ENCODE data around the gene RPS6KA2. TPM values are rescaled to one million over a fixed set of nuclear protein-coding genes. Genes with fewer than 3 reads are reported as not detected.
"Not testable (repeated sequence)": the region's sequence is repeated elsewhere in the genome, so short reads cannot be mapped to it uniquely, and the experiment has no call there.

Gene RPS6KA2
- total and polyA plus RNA-seq, 2 experiments from 2014 or later = 12.5 to 25.3 TPM

DNA sequence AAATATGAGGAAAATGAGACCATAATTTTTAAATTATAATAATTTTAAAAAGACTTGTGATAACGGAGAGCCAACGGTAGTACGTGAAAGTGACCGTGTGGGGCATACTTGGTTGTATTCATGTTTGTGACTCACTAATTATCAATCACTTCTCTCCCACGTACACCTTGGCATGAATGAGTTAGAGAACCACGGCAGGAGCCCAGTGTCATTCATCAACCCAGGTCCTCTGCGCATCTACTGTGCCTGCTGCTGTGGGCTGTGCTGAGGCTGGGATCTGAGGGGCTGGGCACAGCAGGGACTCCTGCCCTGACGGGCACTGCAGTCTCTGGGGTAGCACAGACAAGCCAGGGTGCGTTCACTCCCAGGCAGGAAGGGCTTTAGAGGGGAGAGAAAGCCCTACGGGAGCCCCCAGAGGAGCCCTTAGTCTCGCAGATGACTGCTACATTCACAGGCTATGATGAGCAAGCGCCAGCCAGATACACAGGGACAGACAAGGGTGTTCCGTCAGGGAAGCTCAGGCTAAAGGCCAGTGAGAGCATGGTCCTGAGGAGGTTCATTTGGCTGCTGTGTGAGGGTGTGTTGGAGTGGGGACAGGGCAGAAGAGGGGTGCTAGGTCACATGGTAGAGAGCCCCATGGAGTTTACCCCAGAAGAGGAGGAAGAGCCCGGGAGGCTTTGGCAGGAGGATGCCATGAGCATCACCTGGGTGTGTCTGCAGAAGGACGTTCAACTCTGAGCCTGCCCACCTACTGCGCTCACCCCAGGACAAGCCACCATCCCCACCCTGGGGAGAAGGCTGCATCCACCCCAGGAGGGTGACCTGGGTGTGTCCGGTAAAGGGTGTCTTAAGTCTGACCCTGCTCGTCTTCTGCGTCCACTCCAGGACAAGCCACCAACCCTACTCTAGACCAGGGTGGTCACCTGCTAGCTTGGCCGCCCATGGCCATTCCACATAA lies 8.2 kb upstream of the RPS6KA2 start (continued):
- TF ChIP-seq, protein P1, sequence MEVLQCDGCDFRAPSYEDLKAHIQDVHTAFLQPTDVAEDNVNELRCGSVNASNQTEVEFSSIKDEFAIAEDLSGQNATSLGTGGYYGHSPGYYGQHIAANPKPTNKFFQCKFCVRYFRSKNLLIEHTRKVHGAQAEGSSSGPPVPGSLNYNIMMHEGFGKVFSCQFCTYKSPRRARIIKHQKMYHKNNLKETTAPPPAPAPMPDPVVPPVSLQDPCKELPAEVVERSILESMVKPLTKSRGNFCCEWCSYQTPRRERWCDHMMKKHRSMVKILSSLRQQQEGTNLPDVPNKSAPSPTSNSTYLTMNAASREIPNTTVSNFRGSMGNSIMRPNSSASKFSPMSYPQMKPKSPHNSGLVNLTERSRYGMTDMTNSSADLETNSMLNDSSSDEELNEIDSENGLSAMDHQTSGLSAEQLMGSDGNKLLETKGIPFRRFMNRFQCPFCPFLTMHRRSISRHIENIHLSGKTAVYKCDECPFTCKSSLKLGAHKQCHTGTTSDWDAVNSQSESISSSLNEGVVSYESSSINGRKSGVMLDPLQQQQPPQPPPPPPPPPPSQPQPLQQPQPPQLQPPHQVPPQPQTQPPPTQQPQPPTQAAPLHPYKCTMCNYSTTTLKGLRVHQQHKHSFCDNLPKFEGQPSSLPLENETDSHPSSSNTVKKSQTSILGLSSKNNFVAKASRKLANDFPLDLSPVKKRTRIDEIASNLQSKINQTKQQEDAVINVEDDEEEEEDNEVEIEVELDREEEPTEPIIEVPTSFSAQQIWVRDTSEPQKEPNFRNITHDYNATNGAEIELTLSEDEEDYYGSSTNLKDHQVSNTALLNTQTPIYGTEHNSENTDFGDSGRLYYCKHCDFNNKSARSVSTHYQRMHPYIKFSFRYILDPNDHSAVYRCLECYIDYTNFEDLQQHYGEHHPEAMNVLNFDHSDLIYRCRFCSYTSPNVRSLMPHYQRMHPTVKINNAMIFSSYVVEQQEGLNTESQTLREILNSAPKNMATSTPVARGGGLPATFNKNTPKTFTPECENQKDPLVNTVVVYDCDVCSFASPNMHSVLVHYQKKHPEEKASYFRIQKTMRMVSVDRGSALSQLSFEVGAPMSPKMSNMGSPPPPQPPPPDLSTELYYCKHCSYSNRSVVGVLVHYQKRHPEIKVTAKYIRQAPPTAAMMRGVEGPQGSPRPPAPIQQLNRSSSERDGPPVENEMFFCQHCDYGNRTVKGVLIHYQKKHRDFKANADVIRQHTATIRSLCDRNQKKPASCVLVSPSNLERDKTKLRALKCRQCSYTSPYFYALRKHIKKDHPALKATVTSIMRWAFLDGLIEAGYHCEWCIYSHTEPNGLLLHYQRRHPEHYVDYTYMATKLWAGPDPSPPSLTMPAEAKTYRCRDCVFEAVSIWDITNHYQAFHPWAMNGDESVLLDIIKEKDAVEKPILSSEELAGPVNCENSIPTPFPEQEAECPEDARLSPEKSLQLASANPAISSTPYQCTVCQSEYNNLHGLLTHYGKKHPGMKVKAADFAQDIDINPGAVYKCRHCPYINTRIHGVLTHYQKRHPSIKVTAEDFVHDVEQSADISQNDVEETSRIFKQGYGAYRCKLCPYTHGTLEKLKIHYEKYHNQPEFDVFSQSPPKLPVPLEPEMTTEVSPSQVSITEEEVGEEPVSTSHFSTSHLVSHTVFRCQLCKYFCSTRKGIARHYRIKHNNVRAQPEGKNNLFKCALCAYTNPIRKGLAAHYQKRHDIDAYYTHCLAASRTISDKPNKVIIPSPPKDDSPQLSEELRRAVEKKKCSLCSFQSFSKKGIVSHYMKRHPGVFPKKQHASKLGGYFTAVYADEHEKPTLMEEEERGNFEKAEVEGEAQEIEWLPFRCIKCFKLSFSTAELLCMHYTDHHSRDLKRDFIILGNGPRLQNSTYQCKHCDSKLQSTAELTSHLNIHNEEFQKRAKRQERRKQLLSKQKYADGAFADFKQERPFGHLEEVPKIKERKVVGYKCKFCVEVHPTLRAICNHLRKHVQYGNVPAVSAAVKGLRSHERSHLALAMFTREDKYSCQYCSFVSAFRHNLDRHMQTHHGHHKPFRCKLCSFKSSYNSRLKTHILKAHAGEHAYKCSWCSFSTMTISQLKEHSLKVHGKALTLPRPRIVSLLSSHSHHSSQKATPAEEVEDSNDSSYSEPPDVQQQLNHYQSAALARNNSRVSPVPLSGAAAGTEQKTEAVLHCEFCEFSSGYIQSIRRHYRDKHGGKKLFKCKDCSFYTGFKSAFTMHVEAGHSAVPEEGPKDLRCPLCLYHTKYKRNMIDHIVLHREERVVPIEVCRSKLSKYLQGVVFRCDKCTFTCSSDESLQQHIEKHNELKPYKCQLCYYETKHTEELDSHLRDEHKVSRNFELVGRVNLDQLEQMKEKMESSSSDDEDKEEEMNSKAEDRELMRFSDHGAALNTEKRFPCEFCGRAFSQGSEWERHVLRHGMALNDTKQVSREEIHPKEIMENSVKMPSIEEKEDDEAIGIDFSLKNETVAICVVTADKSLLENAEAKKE (CRISPR knock-in tag; IDR thresholded peaks at IDR 0.05) = no peak
- TF ChIP-seq, protein P2, sequence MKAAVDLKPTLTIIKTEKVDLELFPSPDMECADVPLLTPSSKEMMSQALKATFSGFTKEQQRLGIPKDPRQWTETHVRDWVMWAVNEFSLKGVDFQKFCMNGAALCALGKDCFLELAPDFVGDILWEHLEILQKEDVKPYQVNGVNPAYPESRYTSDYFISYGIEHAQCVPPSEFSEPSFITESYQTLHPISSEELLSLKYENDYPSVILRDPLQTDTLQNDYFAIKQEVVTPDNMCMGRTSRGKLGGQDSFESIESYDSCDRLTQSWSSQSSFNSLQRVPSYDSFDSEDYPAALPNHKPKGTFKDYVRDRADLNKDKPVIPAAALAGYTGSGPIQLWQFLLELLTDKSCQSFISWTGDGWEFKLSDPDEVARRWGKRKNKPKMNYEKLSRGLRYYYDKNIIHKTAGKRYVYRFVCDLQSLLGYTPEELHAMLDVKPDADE (IDR thresholded peaks at IDR 0.05) = no peak
- TF ChIP-seq NANOG (IDR thresholded peaks at IDR 0.05; ENCODE audit: borderline replicate concordance) = no peak

DNA sequence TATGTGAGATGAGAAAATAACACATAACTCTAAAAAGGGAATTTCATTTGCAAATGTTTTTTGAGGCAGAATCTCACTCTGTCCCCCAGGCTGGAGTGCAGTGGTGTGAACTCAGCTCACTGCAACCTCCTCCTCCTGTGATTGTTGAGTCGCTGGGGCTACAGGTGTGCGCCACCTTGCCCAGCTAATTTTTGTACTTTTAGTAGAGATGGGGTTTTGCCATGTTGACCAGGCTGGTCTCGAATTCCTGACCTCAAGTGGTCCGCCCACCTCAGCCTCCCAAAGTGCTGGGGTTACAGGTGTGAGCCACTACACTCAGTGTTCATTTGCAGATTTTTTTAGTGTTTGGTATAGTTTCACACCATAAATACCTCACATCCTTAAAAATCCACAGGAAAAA lies 7.5 kb upstream of the RPS6KA2 start:
- not testable (repeated sequence) for H4K20me1 ChIP-seq (replicated peaks; ENCODE audit: insufficient read depth); H3K27ac ChIP-seq (ENCODE audit: low read depth); H3K4me3 Mint-ChIP-seq; H3K4me2 ChIP-seq; H3K9me2 ChIP-seq (ENCODE audit: insufficient read depth); H3K36me3 Mint-ChIP-seq (ENCODE audit: low read depth); H3K27me3 ChIP-seq (ENCODE audit: insufficient read depth); H3K27ac Mint-ChIP-seq; ATAC-seq; H3F3A ChIP-seq (replicated peaks; ENCODE audit: low read depth); H2AFZ ChIP-seq; H3K4me3 ChIP-seq; H3K79me2 ChIP-seq (replicated peaks; ENCODE audit: insufficient read depth); H3K36me3 ChIP-seq (ENCODE audit: insufficient read depth); H3K9me3 Mint-ChIP-seq; DNase-seq (ENCODE audit: low spot score)
- Mint-ChIP-seq H3K27me3 (ENCODE audit: insufficient read depth, low read depth, poor library complexity) (peaks cover 17% of the 10 kb centered on the region), H3K4me1 (peaks cover 37% of the 10 kb centered on the region)
- H3K4me1 ChIP-seq (ENCODE audit: insufficient read depth) = peaks cover 20% of the 10 kb centered on the region; the same call in 1 of the 2 replicates
